ENCODE data around the gene ZNF91. TPM values are rescaled to one million over a fixed set of nuclear protein-coding genes. Genes with fewer than 3 reads are reported as not detected.

Gene ZNF91
- total and polyA plus RNA-seq, 10 of the 15 experiments (the other 5 are each of a cell fraction or from before 2014, with no cell fraction given) = 4.6 to 31.1 (median 11.3) TPM

DNA sequence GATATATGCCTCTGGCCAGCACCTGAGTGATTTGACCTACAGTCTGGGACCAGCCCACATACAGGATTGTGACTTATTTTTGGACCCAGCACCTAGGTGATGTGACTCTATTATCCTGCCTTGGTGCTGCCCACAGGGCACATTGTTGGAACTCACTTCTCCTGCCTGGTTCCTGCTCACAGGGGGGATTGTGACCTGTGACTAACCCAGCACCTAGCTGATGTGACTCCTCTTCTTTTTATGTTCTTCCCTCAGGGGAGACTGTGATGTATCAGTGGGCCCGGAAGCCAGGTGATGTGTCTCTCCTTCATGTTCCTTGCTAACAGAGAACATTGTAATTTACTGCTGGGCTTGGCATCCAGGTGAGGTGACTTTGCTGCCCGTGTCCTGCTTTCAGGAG lies 82.1 kb downstream of the ZNF91 start:
- no TSS peak for BruUV-seq (replicated peaks)
- TF ChIP-seq RBBP5 (conservative IDR thresholded peaks at IDR 0.05) = no peak
- no peak for TF ChIP-seq ZBTB4 (CRISPR knock-in tag; IDR thresholded peaks at IDR 0.05)
- no peak for TF ChIP-seq SMAD5 (IDR thresholded peaks at IDR 0.05; ENCODE audit: low read depth)
- TF ChIP-seq SMC3 (IDR thresholded peaks at IDR 0.05; ENCODE audit: borderline replicate concordance, low read length) = no peak
- no peak for TF ChIP-seq BHLHE40 (IDR thresholded peaks at IDR 0.05; ENCODE audit: borderline replicate concordance in 1 of 2, low read depth in 2 of 2, low read length in 1 of 2)
- TF ChIP-seq TCF12 (IDR thresholded peaks at IDR 0.05; ENCODE audit: low read depth, low read length) = no peak
- TF ChIP-seq BCL11A (IDR thresholded peaks at IDR 0.05; ENCODE audit: low read depth, low read length) = no peak
- no peak for TF ChIP-seq CHD2 (IDR thresholded peaks at IDR 0.05; ENCODE audit: borderline replicate concordance, low read depth, low read length)
- no peak for TF ChIP-seq MXI1 (IDR thresholded peaks at IDR 0.05; ENCODE audit: low read depth, low read length)
- TF ChIP-seq SP1 (IDR thresholded peaks at IDR 0.05; ENCODE audit: low read depth, low read length) = no peak
- TF ChIP-seq ZNF24 (IDR thresholded peaks at IDR 0.05) = no peak
- TF ChIP-seq CBFB (IDR thresholded peaks at IDR 0.05; ENCODE audit: low read depth) = no peak
- no peak for TF ChIP-seq ZSCAN29 (IDR thresholded peaks at IDR 0.05)
- no peak for TF ChIP-seq GABPA (IDR thresholded peaks at IDR 0.05; ENCODE audit: low read depth)
- TF ChIP-seq RB1 (IDR thresholded peaks at IDR 0.05; ENCODE audit: borderline replicate concordance) = no peak
- TF ChIP-seq KLF5 (IDR thresholded peaks at IDR 0.05; ENCODE audit: partially characterized antibody) = no peak
- TF ChIP-seq, protein P1, sequence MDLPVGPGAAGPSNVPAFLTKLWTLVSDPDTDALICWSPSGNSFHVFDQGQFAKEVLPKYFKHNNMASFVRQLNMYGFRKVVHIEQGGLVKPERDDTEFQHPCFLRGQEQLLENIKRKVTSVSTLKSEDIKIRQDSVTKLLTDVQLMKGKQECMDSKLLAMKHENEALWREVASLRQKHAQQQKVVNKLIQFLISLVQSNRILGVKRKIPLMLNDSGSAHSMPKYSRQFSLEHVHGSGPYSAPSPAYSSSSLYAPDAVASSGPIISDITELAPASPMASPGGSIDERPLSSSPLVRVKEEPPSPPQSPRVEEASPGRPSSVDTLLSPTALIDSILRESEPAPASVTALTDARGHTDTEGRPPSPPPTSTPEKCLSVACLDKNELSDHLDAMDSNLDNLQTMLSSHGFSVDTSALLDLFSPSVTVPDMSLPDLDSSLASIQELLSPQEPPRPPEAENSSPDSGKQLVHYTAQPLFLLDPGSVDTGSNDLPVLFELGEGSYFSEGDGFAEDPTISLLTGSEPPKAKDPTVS (IDR thresholded peaks at IDR 0.05; ENCODE audit: low read depth, low read length) = no peak
- no peak for TF ChIP-seq NBN (IDR thresholded peaks at IDR 0.05)
- TF ChIP-seq KDM1A (IDR thresholded peaks at IDR 0.05; ENCODE audit: borderline replicate concordance) = no peak
- FAIRE-seq (no peak), ATAC-seq (no peak), DNase-seq (ENCODE audit: low read depth, low spot score) (no peak)
- H4K20me1 ChIP-seq (ENCODE audit: control insufficient read depth, insufficient read depth) = no peaks in the 10 kb centered on the region
- WGBS (ENCODE audit: insufficient coverage, insufficient replicate concordance, low lambda C conversion rate, missing lambda C conversion rate) = 50% methylated on average over 2 of the region's 2 CpGs
- no peaks in the 10 kb centered on the region; the same call in 2 of the 3 replicates for H3K9me3 ChIP-seq (replicated peaks; ENCODE audit: control insufficient read depth, insufficient read depth, low read length)
- H3K4me2 ChIP-seq (ENCODE audit: control insufficient read depth, insufficient read depth) = no peak overlapping the region
- no peaks in the 10 kb centered on the region for H3K4me1 ChIP-seq (ENCODE audit: control insufficient read depth, insufficient read depth, low read length)
- no peaks in the 10 kb centered on the region for H3K27me3 ChIP-seq (replicated peaks in 1 of 2; ENCODE audit: control insufficient read depth in 2 of 2, insufficient read depth in 2 of 2, low read length in 1 of 2)
- RAD21 ChIA-PET (ENCODE audit: unreplicated experiment) = no interaction called here
- no peaks in the 10 kb centered on the region for H3K79me2 ChIP-seq (ENCODE audit: control insufficient read depth, insufficient read depth, low read length)
- H3K27ac ChIP-seq (ENCODE audit: control insufficient read depth, insufficient read depth) = no peak overlapping the region
- CTCF ChIA-PET = no interaction called here
- H2AFZ ChIP-seq (ENCODE audit: control insufficient read depth, low read depth, low read length) = no peak overlapping the region
- SMC1A ChIA-PET (ENCODE audit: uncharacterized antibody, unreplicated experiment) = no interaction called here
- H3K36me3 ChIP-seq (ENCODE audit: control insufficient read depth in 2 of 2, insufficient read depth in 2 of 2, low read length in 1 of 2) = no peaks in the 10 kb centered on the region
- intact Hi-C loops (cut with micrococcal nuclease; ENCODE audit: unreplicated experiment) = no loop called here
- no peak overlapping the region for H3K9ac ChIP-seq (ENCODE audit: control insufficient read depth, insufficient read depth, low read length)
- in situ Hi-C loops (cut with MboI) = no loop called here
- no peak overlapping the region for H3K4me3 ChIP-seq
- POLR2A ChIA-PET = no interaction called here
